HL-60 (cell line): ENCODE results near the gene KCTD16.

ENCODE experiments used
- DNase-seq, 2 experiments: peaks; one replicate each; pipeline ENCODE4 v3.0.0-alpha.2; 2010 to 2020; ENCODE audit warnings: low read depth in 1 of 2, low spot score in 1 of 2
- H3K27ac ChIP-seq: fragments of 250-450 bp; sonication (Bioruptor Pico); replicated peaks from 2 replicates; pipeline ENCODE4 v1.5.1; 2020; ENCODE audit warnings: mild to moderate bottlenecking, moderate library complexity
- H3K27me3 ChIP-seq: fragments of 250-450 bp; sonication (Bioruptor Pico); 2 replicates; pipeline ENCODE4 v1.5.1; 2021; ENCODE audit warnings: mild to moderate bottlenecking, moderate library complexity; ENCODE audit not compliant: insufficient read depth, poor library complexity, severe bottlenecking
- H3K4me3 ChIP-seq: replicated peaks from 2 replicates; pipeline ENCODE4 v1.5.1; 2011; ENCODE audit warnings: mild to moderate bottlenecking, control low read depth, low read length; ENCODE audit not compliant: insufficient read depth
- CTCF ChIP-seq: IDR thresholded peaks from one replicate; pipeline ENCODE4 v1.5.1; 2011; ENCODE audit warnings: low read length, control low read depth, inconsistent platforms; ENCODE audit not compliant: insufficient read depth
- GABPA ChIP-seq: IDR thresholded peaks from 2 replicates; pipeline ENCODE4 v1.6.1; 2012; ENCODE audit warnings: low read depth
- POLR2AphosphoS5 ChIP-seq: IDR thresholded peaks from 2 replicates; pipeline ENCODE4 v1.6.1; 2012; ENCODE audit warnings: low read depth
- REST ChIP-seq: IDR thresholded peaks from 2 replicates; pipeline ENCODE4 v1.6.1; 2012; ENCODE audit warnings: low read depth; ENCODE audit not compliant: insufficient replicate concordance
- SPI1 ChIP-seq: IDR thresholded peaks from 2 replicates; pipeline ENCODE4 v1.6.1; 2012; ENCODE audit warnings: low read depth, mild to moderate bottlenecking, borderline replicate concordance

Gene KCTD16

GRCh38 chr5:144315994-144316634 lies 145.4 kb downstream of the KCTD16 start:
- TF ChIP-seq GABPA (no peak), POLR2AphosphoS5 (no peak), CTCF (no peak), REST (no peak), SPI1 (no peak)
- H3K27ac ChIP-seq: no peak overlapping the region
- no peaks in the 10 kb centered on the region for H3K27me3 ChIP-seq
- H3K4me3 ChIP-seq: no peak overlapping the region
- no peak for DNase-seq

- no peak overlapping the region for H3K27ac ChIP-seq
- no peak for DNase-seq
- no peak overlapping the region for H3K4me3 ChIP-seq
- H3K27me3 ChIP-seq: no peaks in the 10 kb centered on the region
- TF ChIP-seq SPI1 (no peak), POLR2AphosphoS5 (no peak), CTCF (no peak), REST (no peak), GABPA (no peak)
These were observed 147.3 kb downstream of the KCTD16 start for GRCh38 chr5:144318011-144318410.

- no peak overlapping the region for H3K4me3 ChIP-seq
- no peak overlapping the region for H3K27ac ChIP-seq
- TF ChIP-seq CTCF (no peak), GABPA (no peak), SPI1 (no peak), POLR2AphosphoS5 (no peak), REST (no peak)
- H3K27me3 ChIP-seq: no peaks in the 10 kb centered on the region
- no peak for DNase-seq
These were observed 147.8 kb downstream of the KCTD16 start for GRCh38 chr5:144318460-144318859.
